HG03103 (cell line): ENCODE measurements around the gene CD58.
A peak's percentile ranks its signal among the peaks of the same experiment; 100 is the strongest.
"Not testable (repeated sequence)": the region's sequence is repeated elsewhere in the genome, so short reads cannot be mapped to it uniquely, and the experiment has no call there.

ENCODE experiments used
- ATAC-seq: cut with Tn5 transposase; IDR thresholded peaks from one replicate; pipeline ENCODE4 v1.9.1; 2021; ENCODE audit warnings: low read depth; ENCODE audit not compliant: unreplicated experiment

The CD58 gene

GRCh38 chr1:116572771-116573430 lies 2.1 kb upstream of the CD58 start:
- no peak for ATAC-seq

DNA sequence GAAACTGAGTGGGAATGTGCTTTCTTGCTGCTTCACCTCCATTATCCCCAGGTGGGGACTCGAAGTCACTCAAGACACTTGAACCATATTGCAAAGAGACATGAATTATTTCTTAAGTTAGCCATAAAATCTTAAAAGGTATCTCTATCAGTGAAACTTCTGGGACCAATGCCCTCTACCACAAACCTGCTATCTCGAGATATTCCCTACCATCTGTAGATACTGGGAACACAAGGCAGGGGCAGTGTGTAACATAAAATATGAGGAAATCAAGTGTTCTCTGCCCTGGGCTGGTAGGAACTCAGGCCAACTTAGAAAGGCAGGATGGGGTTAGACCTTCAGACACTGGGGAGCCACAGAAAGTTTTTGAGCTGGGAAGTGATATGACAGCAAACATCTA lies 1.3 kb upstream of the CD58 start:
- ATAC-seq, result no peak

GRCh38 chr1:116571215-116571919 lies 541 bp upstream of the CD58 start:
- no peak for ATAC-seq

GRCh38 chr1:116569776-116570357 lies 959 bp downstream of the CD58 start:
- ATAC-seq, result no peak

DNA sequence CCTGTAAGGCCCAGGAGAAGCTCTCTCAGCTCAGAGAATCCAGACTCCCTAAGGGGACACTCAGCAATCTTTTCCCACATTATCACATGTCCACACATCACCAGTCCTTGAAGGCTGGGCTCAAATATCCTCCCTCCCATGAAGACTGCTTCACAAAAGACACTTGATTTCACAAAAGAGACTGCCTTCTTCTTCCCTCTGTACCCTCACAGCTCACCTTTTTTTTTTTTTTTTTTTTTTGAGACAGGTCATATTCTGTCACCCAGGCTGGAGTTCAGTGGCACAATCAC lies 1.5 kb downstream of the CD58 start:
- no peak for ATAC-seq

GRCh38 chr1:116568662-116569380 lies 2.0 kb downstream of the CD58 start:
- no peak for ATAC-seq

GRCh38 chr1:116567790-116568661 lies 2.8 kb downstream of the CD58 start:
- no peak for ATAC-seq

DNA sequence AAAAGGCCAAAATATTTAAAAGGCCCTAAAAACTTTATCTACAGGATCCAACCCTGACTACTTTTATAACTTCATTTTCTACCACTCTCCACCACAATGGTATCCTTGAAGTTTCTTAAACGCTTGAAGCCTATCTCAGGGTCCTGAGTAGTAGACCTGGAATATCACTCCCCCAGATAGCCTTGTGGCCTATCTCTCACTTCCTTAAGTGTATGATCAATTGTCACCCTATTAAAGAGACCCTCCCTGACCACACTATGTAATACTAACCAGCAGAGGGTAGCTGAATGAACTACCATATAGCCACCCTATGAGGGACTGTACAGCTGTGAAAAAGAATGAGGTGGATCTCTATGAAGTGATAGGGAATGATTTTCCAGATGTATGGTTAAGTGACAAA lies 5.6 kb downstream of the CD58 start:
- no peak for ATAC-seq

DNA sequence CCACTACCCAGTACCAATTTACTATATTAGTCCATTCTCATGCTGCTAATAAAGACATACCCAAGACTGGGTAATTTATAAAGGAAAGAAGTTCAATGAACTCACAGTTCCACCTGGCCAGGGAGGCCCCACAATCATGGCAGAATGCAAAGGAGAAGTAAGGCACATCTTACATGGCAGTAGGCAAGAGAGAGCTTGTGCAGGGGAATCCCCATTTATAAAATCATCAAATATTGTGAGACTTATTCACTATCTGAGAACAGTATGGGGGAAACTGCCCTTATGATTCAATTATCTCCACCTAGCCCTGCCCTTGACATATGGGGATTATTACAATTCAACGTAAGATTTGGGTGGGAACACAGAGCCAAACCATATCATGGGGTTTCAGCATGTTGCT lies 6.4 kb downstream of the CD58 start:
- ATAC-seq, result no peak

DNA sequence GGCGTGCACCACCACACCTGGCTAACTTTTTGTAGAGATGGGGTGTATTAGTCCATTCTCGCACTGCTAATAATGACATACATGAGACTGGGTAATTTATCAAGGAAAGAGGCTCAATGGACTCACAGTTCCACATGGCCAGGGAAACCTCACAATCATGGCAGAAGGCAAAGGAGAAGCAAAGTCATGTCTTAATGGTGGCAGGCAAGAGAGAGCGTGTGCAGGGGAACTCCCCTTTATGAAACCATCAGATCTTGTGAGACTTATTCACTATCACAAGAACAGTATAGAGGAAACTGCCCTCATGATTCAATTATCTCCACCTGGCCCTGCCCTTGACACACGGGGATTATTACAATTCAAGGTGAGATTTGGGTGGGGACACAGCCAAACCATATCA lies 8.4 kb downstream of the CD58 start:
- ATAC-seq, result not testable (repeated sequence)

DNA sequence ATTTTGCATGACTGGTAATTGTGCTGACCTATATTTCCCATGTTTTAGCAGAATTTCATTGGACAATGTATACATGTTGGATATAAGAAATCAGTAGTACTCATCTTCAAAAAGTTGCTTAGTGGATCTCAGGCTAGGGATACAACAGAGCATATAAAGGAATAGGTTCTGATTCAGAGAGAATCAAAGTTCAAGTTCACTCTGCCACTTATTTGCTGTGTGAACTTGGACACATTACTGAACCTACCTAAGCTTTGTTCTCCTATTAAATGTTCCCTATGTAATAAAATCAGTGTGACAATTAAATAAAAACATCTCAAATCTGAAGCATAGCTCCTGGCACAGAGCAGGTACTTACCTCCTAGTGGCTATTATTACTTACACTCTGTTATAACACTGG lies 9.3 kb downstream of the CD58 start:
- no peak for ATAC-seq

DNA sequence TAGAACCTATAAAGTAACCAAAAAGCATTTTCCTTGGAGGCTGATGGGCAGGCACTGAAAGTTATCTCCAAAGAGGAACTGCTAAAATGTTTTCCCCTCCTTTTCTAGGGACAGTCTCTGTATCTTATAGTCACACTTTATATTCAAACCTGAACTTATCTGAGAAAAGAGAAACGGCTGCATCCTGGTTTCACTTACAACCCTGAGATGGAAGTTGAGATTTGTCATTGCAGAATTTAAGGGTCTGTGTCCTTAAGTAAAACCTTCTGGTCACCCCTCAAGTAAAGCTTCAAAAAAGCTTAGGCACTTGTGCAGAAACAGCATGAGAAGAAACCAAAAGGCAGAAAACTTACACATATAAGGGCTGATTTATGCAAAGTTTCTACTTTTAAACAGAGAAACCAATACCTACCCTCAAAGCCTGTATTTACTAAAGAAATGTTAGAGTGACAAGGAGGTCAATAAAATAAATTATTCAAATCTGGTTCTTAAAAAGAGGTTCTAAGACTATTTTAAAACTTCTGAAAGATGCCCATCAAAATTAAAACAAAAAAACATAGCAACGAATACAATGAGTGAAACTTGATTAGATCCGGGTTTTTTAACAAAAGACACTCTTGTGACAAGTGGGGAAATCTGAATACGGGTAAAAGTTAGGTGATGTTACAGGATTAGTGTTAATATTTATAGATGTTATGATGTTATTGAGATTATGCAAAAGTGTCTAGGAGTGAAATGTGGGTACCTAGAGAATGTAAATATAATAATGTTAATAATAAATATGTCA lies 9.9 kb downstream of the CD58 start:
- no peak for ATAC-seq

- no peak for ATAC-seq
Measured at GRCh38 chr1:116559304-116559761, 11.5 kb downstream of the CD58 start.

GRCh38 chr1:116558571-116558970 lies 12.3 kb downstream of the CD58 start:
- no peak for ATAC-seq

GRCh38 chr1:116558140-116558549 lies 12.7 kb downstream of the CD58 start:
- ATAC-seq, result no peak

- no peak for ATAC-seq
Measured at GRCh38 chr1:116557323-116557878, 13.4 kb downstream of the CD58 start.

GRCh38 chr1:116556289-116557006 lies 14.4 kb downstream of the CD58 start:
- ATAC-seq, result peak; percentile 58

DNA sequence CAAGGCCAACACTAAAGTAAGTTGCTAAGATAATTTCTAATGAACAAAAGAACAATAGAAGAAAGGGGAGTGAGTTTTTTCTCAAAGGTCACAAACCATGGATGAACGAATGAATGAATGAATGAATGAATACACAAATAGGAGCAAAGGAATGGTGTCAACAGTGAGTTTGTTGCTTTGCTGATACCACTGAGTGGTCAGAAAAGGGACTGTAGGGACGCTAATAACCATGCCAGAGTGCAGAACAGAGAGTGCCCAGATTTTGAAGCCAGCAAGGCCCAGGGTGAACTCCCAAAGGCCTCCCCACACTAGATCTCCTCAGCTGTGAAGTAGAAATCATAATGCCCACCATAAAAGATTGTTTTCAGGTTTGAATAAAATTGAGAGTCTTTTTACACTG lies 15.9 kb downstream of the CD58 start:
- ATAC-seq, result no peak
